ENCODE results near the gene PLCD4.

DNA sequence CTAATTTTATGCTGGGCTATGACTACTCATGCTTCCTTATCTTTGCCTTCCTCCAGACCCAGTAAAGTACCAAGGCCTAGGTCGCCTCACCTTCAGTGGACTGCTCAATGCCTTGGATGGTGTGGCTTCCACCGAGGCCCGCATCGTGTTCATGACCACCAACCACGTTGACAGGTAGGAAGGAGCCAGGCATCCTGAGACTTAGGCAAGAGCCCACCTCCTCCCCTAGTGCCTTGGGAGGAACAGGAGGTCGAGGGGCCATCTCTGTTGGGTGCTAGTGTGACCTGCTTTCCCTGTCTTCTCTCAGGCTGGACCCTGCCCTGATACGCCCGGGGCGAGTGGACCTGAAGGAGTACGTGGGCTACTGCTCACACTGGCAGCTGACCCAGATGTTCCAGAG is 55.1 kb downstream of the PLCD4 start:
- TF ChIP-seq POLR2AphosphoS5 (IDR thresholded peaks at IDR 0.05), result no peak
- no peak for TF ChIP-seq POLR2A (IDR thresholded peaks at IDR 0.05)
- TF ChIP-seq EP300 (IDR thresholded peaks at IDR 0.05), result no peak
